GM10266 (cell line): ENCODE results near the gene NDUFA5.

Source experiments
- DNase-seq: peaks from one replicate; pipeline ENCODE4 v3.0.0; 2012; ENCODE audit errors: extremely low spot score
- CTCF ChIP-seq: IDR thresholded peaks from 2 replicates; pipeline ENCODE4 v1.5.1; 2012; ENCODE audit warnings: mild to moderate bottlenecking, low read depth; ENCODE audit not compliant: control insufficient read depth, insufficient read depth; ENCODE audit errors: missing control alignments

The NDUFA5 gene

GRCh38 chr7:123557398-123558288 lies at the start of gene NDUFA5:
NDUFA5 (minus strand) TSS chr7:123557818; CDS start chr7:123557795, 23 bp downstream.
- TF ChIP-seq CTCF, result no peak
- DNase-seq, result peak; percentile 86

- no peak for DNase-seq
- no peak for TF ChIP-seq CTCF
These were observed 47.1 kb upstream of the NDUFA5 start for GRCh38 chr7:123604739-123605138.

GRCh38 chr7:123602648-123603047 lies 45.0 kb upstream of the NDUFA5 start:
- no peak for TF ChIP-seq CTCF
- no peak for DNase-seq

- no peak for TF ChIP-seq CTCF
- no peak for DNase-seq
These were observed 43.9 kb upstream of the NDUFA5 start, which contains the start of gene ASB15 for GRCh38 chr7:123601530-123601929. ASB15 (plus strand) TSS chr7:123601821; CDS start chr7:123614503, 12,682 bp downstream.

GRCh38 chr7:123600876-123601275 lies 43.3 kb upstream of the NDUFA5 start:
- no peak for DNase-seq
- TF ChIP-seq CTCF, result no peak

- DNase-seq, result no peak
These were observed 42.1 kb upstream of the NDUFA5 start for GRCh38 chr7:123599766-123600165.

More at GRCh38 chr7:123599766-123600165, 42.1 kb upstream of the NDUFA5 start:
- no peak for TF ChIP-seq CTCF
